Measurements from ENCODE around the gene MEMO1. TPM values are rescaled to one million over a fixed set of nuclear protein-coding genes. Genes with fewer than 3 reads are reported as not detected.

The MEMO1 gene
- total and polyA plus RNA-seq, 9 of the 15 experiments (the other 6 are each of a cell fraction or from before 2014, with no cell fraction given) = 22.1 to 87.7 (median 61.2) TPM

DNA sequence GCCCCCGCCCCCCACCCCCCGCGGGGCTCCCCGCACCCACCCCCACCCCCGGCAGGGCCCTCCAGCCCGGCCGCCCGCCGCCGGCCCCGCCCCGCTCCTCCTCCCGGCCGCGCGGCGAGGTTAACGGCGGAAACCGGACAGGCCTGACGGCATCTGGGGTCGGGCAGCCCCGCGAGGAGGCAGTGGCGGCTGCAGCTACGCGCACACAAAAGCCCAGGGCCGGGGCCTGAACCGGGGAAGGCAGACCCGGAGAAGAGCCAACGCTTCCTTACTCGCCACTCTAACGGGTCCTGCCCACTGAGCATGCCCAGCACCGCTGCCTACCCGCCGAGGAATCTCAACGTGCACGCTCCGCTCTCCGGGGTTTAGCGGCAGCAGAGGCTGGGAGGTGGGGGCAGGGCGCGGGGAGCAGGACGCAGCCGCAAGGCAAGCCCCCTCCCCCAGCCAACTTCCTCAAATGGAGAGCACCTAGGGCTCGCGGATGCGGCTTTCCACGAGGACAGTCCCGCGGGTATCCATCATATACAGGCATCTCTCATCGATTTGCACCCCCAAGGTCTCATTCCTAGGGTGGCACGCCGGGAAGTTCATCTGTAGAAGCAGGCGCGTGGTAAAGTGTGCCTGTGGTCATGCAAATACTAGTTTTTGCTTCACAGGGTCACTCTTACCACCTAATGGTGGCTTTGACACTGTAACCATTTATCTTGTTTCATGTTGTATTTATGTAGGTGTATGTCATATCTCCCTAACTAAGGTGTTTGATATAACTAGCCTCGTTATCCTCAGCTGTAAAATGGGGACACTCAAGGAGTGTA, at the start of gene MEMO1 (continued):
- TF ChIP-seq RBM14 (IDR thresholded peaks at IDR 0.05; ENCODE audit: borderline replicate concordance, insufficient read depth, low read depth, low read length) = no peak
- TF ChIP-seq CBFA2T3 (IDR thresholded peaks at IDR 0.05) = peak; percentile 43
- TF ChIP-seq, protein P1, sequence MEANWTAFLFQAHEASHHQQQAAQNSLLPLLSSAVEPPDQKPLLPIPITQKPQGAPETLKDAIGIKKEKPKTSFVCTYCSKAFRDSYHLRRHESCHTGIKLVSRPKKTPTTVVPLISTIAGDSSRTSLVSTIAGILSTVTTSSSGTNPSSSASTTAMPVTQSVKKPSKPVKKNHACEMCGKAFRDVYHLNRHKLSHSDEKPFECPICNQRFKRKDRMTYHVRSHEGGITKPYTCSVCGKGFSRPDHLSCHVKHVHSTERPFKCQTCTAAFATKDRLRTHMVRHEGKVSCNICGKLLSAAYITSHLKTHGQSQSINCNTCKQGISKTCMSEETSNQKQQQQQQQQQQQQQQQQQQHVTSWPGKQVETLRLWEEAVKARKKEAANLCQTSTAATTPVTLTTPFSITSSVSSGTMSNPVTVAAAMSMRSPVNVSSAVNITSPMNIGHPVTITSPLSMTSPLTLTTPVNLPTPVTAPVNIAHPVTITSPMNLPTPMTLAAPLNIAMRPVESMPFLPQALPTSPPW (CRISPR knock-in tag; IDR thresholded peaks at IDR 0.05) = peak; percentile 90
- TF ChIP-seq RUNX1 (IDR thresholded peaks at IDR 0.05; ENCODE audit: low read depth) = no peak
- TF ChIP-seq, protein P2, sequence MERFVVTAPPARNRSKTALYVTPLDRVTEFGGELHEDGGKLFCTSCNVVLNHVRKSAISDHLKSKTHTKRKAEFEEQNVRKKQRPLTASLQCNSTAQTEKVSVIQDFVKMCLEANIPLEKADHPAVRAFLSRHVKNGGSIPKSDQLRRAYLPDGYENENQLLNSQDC (CRISPR knock-in tag; IDR thresholded peaks at IDR 0.05) = no peak; the same call in 1 of the 2 replicates
- peak; percentile 36; the same call in 1 of the 2 replicates for TF ChIP-seq FOXJ2 (tag; IDR thresholded peaks at IDR 0.05)
- peak; percentile 79 for TF ChIP-seq RBBP5 (IDR thresholded peaks at IDR 0.05; ENCODE audit: borderline replicate concordance, insufficient read depth, low read length, poor library complexity, severe bottlenecking)
- TF ChIP-seq, protein P3, sequence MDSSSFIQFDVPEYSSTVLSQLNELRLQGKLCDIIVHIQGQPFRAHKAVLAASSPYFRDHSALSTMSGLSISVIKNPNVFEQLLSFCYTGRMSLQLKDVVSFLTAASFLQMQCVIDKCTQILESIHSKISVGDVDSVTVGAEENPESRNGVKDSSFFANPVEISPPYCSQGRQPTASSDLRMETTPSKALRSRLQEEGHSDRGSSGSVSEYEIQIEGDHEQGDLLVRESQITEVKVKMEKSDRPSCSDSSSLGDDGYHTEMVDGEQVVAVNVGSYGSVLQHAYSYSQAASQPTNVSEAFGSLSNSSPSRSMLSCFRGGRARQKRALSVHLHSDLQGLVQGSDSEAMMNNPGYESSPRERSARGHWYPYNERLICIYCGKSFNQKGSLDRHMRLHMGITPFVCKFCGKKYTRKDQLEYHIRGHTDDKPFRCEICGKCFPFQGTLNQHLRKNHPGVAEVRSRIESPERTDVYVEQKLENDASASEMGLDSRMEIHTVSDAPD (CRISPR knock-in tag; IDR thresholded peaks at IDR 0.05) = no peak
- TF ChIP-seq CHD4 (IDR thresholded peaks at IDR 0.05; ENCODE audit: insufficient read depth, insufficient replicate concordance, low read depth, low read length, poor library complexity, severe bottlenecking) = no peak
- TF ChIP-seq, protein P4, sequence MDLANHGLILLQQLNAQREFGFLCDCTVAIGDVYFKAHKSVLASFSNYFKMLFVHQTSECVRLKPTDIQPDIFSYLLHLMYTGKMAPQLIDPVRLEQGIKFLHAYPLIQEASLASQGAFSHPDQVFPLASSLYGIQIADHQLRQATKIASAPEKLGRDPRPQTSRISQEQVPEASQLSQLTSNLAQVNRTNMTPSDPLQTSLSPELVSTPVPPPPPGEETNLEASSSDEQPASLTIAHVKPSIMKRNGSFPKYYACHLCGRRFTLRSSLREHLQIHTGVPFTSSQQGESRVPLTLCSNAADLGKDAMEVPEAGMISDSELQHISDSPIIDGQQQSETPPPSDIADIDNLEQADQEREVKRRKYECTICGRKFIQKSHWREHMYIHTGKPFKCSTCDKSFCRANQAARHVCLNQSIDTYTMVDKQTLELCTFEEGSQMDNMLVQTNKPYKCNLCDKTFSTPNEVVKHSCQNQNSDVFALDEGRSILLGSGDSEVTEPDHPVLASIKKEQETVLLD (IDR thresholded peaks at IDR 0.05) = peak; percentile 93
- TF ChIP-seq, protein P5, sequence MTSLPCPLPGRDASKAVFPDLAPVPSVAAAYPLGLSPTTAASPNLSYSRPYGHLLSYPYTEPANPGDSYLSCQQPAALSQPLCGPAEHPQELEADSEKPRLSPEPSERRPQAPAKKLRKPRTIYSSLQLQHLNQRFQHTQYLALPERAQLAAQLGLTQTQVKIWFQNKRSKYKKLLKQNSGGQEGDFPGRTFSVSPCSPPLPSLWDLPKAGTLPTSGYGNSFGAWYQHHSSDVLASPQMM (CRISPR knock-in tag; IDR thresholded peaks at IDR 0.05) = no peak
- TF ChIP-seq, protein P6, sequence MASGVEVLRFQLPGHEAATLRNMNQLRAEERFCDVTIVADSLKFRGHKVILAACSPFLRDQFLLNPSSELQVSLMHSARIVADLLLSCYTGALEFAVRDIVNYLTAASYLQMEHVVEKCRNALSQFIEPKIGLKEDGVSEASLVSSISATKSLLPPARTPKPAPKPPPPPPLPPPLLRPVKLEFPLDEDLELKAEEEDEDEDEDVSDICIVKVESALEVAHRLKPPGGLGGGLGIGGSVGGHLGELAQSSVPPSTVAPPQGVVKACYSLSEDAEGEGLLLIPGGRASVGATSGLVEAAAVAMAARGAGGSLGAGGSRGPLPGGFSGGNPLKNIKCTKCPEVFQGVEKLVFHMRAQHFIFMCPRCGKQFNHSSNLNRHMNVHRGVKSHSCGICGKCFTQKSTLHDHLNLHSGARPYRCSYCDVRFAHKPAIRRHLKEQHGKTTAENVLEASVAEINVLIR (CRISPR knock-in tag; IDR thresholded peaks at IDR 0.05) = peak; percentile 62
- no peak for TF ChIP-seq STAT5A (IDR thresholded peaks at IDR 0.05; ENCODE audit: borderline replicate concordance, low read length)
- no peak for TF ChIP-seq RFX7 (CRISPR knock-in tag; IDR thresholded peaks at IDR 0.05)
- TF ChIP-seq MYC (IDR thresholded peaks at IDR 0.05; ENCODE audit: low read depth, low read length) = peak; percentile 96
- peak; percentile 96 for TF ChIP-seq MYC (CRISPR knock-in tag; IDR thresholded peaks at IDR 0.05; ENCODE audit: borderline replicate concordance, low read depth)
- TF ChIP-seq SMARCA4 (IDR thresholded peaks at IDR 0.05) = peak; percentile 68; the same call in 1 of the 2 replicates
- 0 out of 2 replicates have a peak, but pooled peaks have one; percentile 6 for TF ChIP-seq JUN (IDR thresholded peaks at IDR 0.05; ENCODE audit: borderline replicate concordance, low read depth, low read length)
- no peak for TF ChIP-seq JUN (CRISPR knock-in tag; IDR thresholded peaks at IDR 0.05; ENCODE audit: borderline replicate concordance)
- peak; percentile 88 for TF ChIP-seq MTA1 (IDR thresholded peaks at IDR 0.05; ENCODE audit: borderline replicate concordance)
- TF ChIP-seq TRIM24 (IDR thresholded peaks at IDR 0.05) = peak; percentile 56 to 90; a peak in 3 of 4 replicates
- no peak for TF ChIP-seq SNRNP70 (optimal IDR thresholded peaks at IDR 0.05; ENCODE audit: low read depth, low read length)
